ENCODE results near the gene RAB33A.

Gene RAB33A

DNA sequence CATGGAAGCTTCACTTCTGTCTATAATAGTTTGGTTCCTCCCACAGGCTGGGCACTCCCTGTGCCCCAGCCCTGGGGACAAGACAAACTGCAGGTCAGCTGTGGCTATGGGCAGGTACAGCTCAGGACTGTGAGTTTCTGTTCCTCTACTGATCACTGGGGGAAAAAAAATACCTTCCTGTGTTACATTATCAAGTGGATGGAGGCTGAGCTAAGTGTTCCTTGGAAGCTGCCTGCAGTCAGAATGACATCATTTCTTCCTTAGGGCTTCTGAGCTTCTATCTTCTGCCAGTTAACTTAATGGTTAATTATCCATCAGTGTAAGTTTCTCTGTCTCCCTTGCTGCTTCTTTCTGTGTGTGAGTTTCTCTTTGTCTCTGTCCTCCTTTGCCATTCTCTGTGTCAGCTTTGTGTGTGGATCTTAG, 4.6 kb downstream of the RAB33A start:
- TF ChIP-seq, protein P1, sequence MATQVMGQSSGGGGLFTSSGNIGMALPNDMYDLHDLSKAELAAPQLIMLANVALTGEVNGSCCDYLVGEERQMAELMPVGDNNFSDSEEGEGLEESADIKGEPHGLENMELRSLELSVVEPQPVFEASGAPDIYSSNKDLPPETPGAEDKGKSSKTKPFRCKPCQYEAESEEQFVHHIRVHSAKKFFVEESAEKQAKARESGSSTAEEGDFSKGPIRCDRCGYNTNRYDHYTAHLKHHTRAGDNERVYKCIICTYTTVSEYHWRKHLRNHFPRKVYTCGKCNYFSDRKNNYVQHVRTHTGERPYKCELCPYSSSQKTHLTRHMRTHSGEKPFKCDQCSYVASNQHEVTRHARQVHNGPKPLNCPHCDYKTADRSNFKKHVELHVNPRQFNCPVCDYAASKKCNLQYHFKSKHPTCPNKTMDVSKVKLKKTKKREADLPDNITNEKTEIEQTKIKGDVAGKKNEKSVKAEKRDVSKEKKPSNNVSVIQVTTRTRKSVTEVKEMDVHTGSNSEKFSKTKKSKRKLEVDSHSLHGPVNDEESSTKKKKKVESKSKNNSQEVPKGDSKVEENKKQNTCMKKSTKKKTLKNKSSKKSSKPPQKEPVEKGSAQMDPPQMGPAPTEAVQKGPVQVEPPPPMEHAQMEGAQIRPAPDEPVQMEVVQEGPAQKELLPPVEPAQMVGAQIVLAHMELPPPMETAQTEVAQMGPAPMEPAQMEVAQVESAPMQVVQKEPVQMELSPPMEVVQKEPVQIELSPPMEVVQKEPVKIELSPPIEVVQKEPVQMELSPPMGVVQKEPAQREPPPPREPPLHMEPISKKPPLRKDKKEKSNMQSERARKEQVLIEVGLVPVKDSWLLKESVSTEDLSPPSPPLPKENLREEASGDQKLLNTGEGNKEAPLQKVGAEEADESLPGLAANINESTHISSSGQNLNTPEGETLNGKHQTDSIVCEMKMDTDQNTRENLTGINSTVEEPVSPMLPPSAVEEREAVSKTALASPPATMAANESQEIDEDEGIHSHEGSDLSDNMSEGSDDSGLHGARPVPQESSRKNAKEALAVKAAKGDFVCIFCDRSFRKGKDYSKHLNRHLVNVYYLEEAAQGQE (IDR thresholded peaks at IDR 0.05; ENCODE audit: low read depth), result no peak
- TF ChIP-seq, protein P2, sequence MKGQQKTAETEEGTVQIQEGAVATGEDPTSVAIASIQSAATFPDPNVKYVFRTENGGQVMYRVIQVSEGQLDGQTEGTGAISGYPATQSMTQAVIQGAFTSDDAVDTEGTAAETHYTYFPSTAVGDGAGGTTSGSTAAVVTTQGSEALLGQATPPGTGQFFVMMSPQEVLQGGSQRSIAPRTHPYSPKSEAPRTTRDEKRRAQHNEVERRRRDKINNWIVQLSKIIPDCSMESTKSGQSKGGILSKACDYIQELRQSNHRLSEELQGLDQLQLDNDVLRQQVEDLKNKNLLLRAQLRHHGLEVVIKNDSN (IDR thresholded peaks at IDR 0.05), result no peak
- TF ChIP-seq, protein P3, sequence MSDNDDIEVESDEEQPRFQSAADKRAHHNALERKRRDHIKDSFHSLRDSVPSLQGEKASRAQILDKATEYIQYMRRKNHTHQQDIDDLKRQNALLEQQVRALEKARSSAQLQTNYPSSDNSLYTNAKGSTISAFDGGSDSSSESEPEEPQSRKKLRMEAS (IDR thresholded peaks at IDR 0.05), result no peak
- TF ChIP-seq CREB1 (IDR thresholded peaks at IDR 0.05; ENCODE audit: low read depth), result no peak
- no peak for TF ChIP-seq YY1 (IDR thresholded peaks at IDR 0.05; ENCODE audit: low read depth)
- no peak for TF ChIP-seq FOXM1 (IDR thresholded peaks at IDR 0.05; ENCODE audit: borderline replicate concordance, low read depth)

DNA sequence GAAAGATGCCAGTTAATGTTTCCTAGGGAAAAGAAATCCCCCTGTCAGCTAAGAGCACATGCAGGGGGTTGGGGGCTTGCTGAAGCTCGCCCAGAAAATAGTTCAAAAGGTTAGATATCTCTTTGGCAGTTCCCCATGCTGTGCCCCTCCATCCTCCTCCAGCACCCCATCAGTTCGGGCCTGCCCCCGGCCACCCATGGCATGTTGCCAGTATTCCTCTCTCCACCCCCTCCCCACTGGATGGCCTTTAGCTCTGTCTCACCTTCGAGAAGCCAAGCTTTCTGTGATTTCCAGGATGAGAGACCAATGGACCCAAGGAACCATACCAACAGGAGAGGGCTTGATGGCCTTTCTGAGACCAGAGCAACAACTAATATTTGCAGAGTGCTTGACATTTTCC, 5.2 kb downstream of the RAB33A start:
- TF ChIP-seq ZBTB7A (IDR thresholded peaks at IDR 0.05; ENCODE audit: low read depth), result no peak

DNA sequence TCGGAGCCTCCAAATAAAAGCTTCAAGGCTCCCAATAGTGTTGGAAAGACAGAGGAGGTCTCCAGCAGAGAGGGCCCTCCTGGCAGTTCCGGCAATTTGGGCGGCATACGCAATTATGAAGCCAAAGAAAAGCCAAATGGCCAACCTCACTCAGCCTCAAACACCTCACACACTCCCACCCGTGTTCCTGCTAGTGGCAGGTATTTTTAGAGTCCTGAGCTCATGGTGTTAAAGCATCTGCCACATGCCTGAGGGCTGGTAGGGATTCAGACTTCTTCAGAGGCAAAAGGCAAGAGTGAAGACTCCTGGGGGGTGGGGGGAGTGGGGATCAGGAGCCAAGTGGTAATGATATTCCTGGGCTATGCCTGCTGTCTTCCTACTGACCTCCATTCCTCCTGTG, 7.4 kb downstream of the RAB33A start:
- TF ChIP-seq YY1 (IDR thresholded peaks at IDR 0.05; ENCODE audit: low read depth) (no peak), ZBTB7A (IDR thresholded peaks at IDR 0.05; ENCODE audit: low read depth) (no peak), TAF1 (IDR thresholded peaks at IDR 0.05; ENCODE audit: low read depth) (no peak), CEBPB (IDR thresholded peaks at IDR 0.05) (no peak), NFIC (IDR thresholded peaks at IDR 0.05) (no peak), TCF12 (IDR thresholded peaks at IDR 0.05; ENCODE audit: low read depth) (no peak), CREB1 (IDR thresholded peaks at IDR 0.05; ENCODE audit: low read depth) (no peak), RAD21 (IDR thresholded peaks at IDR 0.05; ENCODE audit: low read depth) (no peak), FOXM1 (IDR thresholded peaks at IDR 0.05; ENCODE audit: borderline replicate concordance, low read depth) (no peak), EP300 (IDR thresholded peaks at IDR 0.05; ENCODE audit: borderline replicate concordance) (no peak), TEAD4 (IDR thresholded peaks at IDR 0.05) (no peak), EGR1 (IDR thresholded peaks at IDR 0.05) (no peak)
- TF ChIP-seq, protein P2 (IDR thresholded peaks at IDR 0.05), result no peak
- TF ChIP-seq, protein P3 (IDR thresholded peaks at IDR 0.05), result no peak
- TF ChIP-seq, protein P1 (IDR thresholded peaks at IDR 0.05; ENCODE audit: low read depth), result no peak

DNA sequence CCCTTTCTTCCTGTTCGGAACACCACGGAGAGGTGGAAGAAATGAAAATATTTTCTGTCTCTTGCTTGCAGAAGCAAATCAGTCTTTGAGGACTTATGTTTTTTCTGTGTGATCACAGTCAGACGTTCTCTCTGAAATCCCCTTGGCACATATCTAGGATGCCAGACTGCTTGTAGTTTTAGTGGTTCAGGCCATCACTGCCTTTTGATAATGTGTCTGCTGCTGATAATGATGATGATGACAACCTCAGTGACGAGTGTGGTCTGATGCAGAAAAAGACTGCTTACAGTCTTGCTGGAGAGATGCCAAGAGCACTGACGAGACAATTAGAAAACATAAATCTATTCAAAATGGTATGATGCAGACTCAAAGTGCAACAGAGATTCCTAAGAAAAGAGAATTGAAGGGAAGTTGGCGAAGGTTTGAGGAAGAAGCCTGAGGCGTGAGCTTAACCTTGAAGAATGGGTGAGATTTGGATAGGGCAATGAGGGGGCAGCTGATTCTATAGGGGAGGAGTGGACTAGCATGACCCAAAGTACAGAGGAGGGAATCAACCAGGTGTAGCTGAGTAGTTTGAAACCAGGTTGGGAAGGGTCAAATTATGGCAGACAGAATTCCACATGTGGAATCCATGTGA, 7.9 kb downstream of the RAB33A start:
- no peak for TF ChIP-seq ZBTB7A (IDR thresholded peaks at IDR 0.05; ENCODE audit: low read depth)
- TF ChIP-seq TCF12 (IDR thresholded peaks at IDR 0.05; ENCODE audit: low read depth), result no peak
- TF ChIP-seq, protein P1 (IDR thresholded peaks at IDR 0.05; ENCODE audit: low read depth), result no peak
- TF ChIP-seq YY1 (IDR thresholded peaks at IDR 0.05; ENCODE audit: low read depth), result no peak
- TF ChIP-seq RAD21 (IDR thresholded peaks at IDR 0.05; ENCODE audit: low read depth), result no peak
- TF ChIP-seq NFIC (IDR thresholded peaks at IDR 0.05), result no peak
- TF ChIP-seq CEBPB (IDR thresholded peaks at IDR 0.05), result no peak

DNA sequence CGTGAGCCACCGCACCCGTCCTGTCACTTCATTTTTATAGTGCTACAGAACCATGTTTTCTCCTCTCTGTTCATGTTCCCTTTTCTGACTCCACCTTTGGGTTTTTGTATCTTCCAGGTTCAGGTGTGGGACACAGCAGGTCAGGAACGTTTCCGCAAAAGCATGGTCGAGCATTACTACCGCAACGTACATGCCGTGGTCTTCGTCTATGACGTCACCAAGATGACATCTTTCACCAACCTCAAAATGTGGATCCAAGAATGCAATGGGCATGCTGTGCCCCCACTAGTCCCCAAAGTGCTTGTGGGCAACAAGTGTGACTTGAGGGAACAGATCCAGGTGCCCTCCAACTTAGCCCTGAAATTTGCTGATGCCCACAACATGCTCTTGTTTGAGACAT, 12.4 kb downstream of the RAB33A start:
- TF ChIP-seq CEBPB (IDR thresholded peaks at IDR 0.05), result no peak
- TF ChIP-seq TAF1 (IDR thresholded peaks at IDR 0.05; ENCODE audit: low read depth), result no peak
- TF ChIP-seq TEAD4 (IDR thresholded peaks at IDR 0.05), result no peak
- no peak for TF ChIP-seq FOXM1 (IDR thresholded peaks at IDR 0.05; ENCODE audit: borderline replicate concordance, low read depth)
- no peak for TF ChIP-seq EGR1 (IDR thresholded peaks at IDR 0.05)
- TF ChIP-seq, protein P3 (IDR thresholded peaks at IDR 0.05), result no peak
- TF ChIP-seq NFIC (IDR thresholded peaks at IDR 0.05), result no peak
- TF ChIP-seq, protein P1 (IDR thresholded peaks at IDR 0.05; ENCODE audit: low read depth), result no peak

All from Ishikawa (cell line).